GM18498 (cell line): Measurements from ENCODE around the gene NPHP1.
"Not testable (repeated sequence)": the region's sequence is repeated elsewhere in the genome, so short reads cannot be mapped to it uniquely, and the experiment has no call there.

Experiments used
- ATAC-seq: cut with Tn5 transposase; IDR thresholded peaks from one replicate; pipeline ENCODE4 v1.9.1; 2021; ENCODE audit warnings: mild to moderate bottlenecking, moderate library complexity; ENCODE audit not compliant: unreplicated experiment

The NPHP1 gene

DNA sequence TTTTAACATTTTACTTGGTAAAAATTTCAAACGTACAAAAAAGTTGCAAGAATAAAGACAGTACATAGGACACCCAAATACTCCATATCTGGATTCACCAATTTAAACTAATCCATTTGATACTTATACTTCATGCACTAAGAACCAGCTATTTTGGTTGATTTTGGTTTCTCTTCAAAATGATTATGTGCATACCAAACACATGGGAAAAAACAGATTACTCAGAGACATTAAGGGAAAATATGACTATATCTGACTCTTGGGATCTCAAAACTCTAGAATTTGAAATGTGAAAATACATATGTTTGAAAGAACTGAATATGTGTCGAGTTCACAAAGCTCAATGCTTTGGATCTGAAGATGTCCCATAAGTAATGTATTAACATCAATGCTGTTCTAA, 73.6 kb downstream of the NPHP1 start:
- no peak for ATAC-seq

DNA sequence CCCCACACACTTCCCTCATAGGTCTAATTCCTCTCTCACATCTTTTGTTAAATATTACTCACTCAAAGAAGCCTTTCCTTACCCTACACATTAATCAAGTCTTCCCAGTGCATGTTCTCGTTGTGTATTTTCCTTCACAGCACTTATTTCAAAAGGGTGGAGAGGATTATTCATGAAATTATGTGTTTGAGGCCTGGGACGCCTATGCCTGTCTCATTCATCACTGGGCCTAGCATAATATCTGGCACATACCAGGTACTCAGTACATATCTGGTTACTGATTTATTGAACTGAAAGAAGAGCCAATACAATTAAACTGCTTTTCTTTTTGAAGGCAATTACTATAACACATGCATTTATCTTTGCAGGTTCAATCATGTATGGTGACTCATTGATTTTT, 74.1 kb downstream of the NPHP1 start:
- ATAC-seq: no peak

DNA sequence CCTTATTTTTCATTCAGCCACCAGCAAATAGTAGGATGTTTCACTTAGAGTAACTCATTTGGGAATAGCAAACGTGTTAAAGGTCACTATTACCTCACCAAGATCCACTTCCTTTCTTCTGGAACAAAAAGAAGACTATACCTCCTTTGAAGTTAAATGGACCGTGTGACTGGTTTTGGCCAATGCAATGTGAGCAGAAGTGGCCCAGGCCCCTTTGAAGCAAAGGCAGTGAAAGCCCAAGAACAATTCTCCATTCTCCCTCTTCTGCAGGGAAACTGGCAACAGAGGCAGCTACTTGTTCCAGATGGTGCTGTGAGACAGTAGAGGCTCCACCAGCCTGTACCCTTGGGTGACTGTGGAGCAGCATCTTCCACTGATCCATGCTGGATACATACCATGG, 77.9 kb downstream of the NPHP1 start:
- no peak for ATAC-seq

DNA sequence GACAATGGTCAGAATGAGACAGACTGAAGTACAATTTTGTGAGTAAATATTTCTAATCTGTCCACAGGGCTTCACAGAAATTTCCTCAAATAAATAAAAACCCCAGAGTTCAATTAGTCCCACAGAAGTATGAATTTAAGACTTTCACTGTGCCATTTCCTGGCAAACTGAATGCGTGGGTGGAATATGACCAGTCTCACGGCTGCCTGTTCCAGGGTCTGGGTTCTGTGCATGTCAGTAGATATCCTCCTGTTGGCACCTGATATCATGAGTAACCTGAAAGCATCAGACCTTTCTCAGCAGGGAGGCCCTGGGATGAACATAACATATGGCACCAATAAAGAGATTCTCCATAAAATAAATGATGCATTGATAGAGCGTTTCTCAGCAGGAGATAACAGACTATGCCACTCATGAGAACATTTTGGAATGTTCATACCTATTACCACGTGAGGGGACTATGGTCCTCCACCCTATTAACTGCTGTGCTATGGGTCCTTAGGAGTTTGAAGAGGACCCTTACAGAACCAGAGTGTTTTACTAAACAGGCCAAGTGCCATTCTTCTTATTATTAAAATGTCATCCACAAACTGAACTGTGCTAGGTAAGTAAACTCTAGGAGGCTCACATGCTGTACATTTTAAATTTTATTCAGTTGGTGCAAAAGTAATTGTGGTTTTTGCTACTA, 78.6 kb downstream of the NPHP1 start:
- no peak for ATAC-seq

DNA sequence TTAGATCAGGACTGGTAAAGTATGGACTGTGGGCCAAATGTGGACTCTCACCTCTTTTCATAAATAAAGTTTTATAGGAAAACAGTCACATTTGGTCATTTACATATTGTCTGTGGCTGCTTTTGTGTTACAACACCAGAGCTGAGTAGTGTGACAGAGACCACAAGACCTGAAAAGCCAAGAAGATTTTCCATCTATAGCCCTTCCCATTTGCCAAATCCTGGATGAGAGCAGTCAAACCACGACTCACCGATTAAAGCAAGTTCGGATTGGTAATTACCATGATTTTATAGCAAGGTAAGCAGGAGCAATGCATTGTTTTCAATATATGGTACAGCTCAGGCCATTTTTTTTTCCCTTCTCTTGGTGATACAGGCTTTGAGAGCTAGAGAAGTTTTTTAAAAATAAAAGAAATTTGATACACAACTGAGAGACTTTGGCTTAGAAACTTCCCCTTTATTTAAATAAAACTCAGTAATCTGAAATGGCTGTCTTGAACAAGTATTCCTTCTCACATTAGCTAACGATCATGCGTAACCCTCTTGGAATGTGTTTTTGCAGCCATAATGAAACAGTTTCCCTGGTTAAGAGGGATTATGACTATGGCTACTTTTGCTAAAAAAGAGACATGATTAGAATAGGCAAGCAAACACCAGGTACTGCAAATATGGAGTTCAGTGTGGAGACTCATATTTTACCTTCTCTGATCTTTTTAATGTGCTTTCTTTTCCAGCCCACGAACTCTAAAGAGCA, 79.7 kb downstream of the NPHP1 start:
- ATAC-seq: no peak

DNA sequence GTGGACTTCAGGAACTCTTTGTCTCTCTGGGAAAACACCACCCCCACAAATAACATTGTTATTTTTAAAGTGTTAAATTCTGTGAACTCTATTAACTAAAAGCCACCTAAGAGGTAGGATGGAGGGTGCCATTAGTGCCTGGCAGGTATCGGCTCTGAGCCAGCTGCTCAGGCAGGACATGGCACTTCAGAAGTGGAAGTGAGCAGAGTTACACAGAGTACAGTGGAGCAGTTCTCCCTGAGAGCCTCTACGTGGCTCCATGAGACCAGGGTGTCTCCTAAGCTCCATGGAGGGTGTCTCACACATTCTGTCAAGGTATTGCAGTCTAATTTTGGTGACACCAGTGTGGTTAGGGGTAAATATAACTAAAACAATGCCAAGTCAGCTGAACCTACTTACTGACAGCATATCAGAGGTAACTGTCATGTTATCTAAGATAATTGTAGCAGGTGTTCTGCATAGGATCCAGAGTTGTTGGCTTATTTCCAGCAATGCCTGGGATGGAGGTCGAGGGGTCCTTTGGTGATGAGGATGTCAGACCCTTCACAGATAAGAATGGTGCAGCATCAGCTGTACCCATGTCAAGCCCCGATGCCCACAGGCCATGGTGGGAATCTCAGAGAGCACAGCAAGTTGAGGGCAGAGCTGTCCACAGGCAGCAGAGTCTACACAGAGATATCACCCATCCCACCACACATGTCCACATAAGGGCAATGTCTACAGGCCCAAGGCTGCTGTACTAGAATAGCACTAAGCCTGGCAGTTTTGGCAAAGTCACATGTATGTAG, 80.6 kb downstream of the NPHP1 start:
- ATAC-seq: no peak

DNA sequence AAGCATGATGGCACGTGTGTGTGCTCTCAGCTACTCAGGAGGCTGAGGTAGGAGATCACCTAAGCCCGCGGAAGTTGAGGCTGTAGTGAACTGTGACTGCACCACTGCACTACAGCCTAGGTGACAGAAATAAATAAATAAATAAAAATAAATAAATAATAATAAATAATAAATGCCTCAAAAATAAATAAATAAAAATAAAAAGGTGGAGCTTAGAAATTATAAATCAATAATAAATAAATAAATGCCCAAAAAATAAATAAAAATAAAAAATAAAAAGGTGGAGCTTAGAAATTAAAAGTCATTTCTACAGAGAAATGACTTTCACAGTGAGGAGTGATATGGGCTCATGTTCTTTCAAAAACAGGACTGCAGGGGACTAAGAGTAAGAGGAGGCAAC, 83.2 kb downstream of the NPHP1 start:
- no peak for ATAC-seq

DNA sequence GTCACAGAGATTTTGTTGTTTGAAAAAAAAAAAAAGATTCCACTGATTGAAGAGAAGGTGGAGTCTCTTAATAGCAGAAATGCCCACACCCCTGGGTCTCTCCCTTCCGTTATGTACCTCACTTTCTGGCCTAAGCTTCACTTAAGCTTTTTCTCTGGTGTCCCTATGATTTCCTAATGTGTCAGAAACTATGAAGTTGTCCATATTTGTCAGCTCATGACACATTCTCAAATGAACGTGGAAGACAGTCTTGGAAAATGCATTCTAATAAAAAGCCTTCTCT, 83.8 kb downstream of the NPHP1 start:
- no peak for ATAC-seq

DNA sequence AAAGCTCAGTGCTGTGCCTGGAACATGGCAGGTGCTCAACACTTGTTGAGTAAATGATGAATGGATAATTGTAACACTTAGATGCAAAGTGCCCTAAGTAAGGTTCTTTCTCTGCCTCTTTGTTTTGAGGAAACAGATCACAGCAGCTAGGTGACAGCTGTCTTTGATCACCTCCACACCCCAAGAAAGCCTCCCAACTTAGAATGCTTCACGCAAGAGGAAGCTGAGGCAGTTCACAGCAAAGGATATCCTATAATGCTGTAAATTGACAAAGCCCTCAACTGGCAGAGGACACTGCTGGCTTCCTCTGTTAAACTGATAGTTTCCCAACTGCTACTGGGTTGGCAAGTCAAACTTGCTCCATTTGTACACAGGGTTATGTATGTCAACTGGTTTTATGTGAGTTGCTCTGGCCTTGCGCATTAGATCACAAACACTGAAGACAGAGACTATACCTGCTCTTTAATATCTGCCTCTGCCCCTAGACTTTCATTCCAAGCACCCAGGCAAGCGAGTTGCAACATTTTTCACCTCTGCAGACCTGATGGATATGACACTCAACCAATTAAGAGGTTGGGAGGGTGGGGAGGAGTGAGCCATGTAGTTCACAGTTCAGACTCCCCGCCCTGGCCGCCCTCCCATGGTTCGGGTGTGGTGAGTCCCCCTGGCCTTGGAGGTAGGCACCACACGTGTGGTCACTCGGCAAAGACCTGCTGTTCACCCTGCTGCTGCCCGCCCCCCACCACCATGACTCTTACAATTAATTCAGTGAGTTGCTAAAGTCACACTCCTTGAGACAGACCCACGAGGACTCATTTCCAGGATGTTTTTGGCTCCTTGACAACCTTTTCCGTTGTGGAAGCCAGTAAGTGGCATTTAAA, 84.4 kb downstream of the NPHP1 start:
- no peak for ATAC-seq

DNA sequence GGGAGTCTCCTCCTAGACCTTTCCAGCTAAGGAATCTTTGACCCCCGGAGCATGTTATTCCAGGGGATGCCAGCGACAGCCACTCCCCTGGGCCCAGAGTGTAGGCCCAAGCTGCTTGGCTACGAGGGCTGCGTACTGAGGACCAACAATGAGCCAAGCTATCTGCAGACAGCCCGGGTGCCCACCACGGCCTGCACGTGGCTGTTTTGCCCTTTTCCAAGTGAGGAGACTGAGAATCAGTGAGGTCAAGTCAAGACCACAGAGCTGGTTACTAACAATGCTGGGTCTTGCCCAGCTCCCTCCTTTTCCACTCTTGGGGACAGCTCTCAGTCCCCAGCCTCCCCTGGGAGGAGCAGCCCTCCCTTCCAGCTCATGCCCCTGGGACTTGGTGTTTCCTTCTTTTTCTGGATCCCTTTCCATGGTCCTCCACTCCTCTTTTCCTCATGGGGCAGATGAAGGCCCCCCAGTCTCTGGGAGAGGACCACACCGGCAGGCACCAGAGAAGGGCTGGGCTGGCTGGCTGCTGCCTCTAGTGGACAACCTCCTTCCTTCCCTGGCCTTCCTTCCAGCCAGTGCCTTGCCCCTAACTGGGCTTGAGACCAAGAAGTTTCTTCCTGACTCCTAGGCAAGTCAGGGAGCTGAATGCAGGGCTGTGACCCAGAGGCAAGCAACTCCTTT, 88.6 kb downstream of the NPHP1 start:
- ATAC-seq: no peak

DNA sequence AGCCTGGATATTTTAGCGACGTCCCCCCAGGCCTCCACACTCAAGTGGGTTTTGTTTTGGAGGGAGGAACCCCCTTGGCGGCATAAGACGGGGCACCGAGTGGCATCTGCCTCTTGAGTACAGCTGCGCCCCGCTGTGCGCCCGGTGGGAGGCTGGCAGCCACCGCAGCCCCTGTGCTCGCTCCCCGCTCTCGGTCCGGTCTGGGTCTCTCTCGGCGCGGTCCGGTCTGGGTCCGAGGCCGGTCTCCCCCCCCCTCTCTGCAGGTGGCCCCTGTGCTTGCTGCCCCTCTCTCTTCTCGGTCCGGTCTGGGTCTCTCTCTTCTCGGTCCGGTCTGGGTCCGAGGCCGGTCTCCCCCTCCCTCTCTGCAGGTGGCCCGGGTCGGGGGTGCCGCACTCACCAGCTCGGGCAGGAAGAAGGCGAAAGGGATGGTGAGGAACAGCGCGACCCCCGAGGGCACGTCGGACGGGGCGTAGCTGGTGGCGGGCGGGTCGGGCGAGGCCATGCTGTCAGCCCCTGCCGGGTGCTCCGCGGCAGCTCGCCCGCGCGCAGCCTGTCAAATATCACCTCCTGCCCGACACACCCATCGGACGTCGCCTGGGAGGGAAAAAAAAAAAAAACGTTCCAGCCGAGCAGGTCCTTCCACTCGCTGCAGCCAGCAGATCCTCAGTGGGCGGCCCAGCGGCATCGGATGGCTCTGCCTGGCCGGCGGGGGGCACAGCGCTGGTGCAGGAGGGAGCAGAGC, 89.4 kb downstream of the NPHP1 start, which contains the start of gene MALL:
Gene MALL, minus strand, starts transcription at position 532 of the 742 bp plus-strand sequence. Its CDS starts 30 bp downstream, at position 502.
- no peak for ATAC-seq

DNA sequence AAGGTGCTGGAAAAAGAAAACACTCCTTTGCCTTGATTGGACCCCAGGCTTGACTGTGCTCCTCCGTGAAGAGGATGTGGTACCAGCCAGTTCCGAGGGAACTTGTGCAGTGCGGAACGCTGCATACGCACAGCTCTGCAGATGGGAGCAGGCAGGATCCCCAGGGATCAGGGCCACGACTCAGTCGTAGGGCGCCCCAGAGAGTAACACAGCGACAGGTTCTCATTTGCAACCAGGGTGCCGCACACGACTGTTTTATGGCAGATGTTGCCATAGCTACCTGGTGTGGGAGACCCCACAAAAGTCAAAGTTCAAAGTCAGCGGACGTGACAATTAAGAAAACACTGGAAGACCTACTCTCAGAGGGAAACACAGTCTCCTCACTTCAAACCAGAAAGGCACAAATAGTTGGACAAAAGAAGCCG, 90.0 kb downstream of the NPHP1 start:
- no peak for ATAC-seq

DNA sequence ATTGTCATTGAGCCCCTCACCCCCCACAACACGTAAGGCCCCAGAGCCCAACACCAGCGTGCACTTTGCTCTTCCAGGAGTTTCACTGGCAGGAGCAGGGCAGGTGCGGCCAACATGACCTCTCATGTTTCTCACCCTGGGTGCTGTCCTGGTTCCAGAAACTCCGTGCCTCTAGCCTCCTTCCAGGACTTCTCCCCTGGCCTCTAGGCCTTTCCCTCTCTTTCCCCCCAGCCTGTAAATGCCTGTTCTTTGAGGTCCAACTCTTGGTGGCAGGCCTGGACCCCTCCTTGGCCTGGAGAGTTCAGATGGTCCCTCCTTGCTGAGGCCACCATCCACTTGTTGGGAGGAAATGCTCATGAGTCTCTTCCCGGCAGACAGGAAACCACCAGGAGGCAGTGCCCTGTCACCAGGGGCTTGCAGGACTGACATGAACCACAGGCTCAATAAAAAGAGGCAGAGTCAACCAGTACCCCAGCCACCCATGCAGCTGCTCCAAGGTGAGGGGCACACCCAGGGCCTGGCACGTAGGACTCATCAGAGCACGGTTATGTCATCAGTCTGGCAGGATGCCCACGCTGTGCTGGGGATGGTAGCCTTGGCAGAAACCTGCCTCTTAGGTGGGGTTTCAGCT, 90.7 kb downstream of the NPHP1 start:
- ATAC-seq: no peak

DNA sequence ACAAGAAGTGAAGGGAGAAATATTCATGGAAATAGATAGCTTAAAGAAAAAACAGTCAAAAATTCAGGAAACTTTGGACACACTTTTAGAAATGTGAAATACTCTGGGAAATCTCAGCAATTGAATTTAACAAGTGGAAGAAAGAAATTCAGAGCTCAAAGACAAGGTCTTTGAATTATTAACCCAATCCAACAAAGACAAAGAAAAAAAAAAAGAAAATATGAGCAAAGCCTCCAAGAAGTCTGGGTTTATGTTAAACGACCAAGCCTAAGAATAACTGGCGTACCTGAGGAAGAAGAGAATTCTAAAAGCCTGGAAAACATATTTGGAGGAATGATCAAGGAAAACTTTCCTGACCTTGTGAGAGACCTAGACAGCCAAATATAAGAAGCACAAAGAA, 96.5 kb downstream of the NPHP1 start:
- not testable (repeated sequence) for ATAC-seq

DNA sequence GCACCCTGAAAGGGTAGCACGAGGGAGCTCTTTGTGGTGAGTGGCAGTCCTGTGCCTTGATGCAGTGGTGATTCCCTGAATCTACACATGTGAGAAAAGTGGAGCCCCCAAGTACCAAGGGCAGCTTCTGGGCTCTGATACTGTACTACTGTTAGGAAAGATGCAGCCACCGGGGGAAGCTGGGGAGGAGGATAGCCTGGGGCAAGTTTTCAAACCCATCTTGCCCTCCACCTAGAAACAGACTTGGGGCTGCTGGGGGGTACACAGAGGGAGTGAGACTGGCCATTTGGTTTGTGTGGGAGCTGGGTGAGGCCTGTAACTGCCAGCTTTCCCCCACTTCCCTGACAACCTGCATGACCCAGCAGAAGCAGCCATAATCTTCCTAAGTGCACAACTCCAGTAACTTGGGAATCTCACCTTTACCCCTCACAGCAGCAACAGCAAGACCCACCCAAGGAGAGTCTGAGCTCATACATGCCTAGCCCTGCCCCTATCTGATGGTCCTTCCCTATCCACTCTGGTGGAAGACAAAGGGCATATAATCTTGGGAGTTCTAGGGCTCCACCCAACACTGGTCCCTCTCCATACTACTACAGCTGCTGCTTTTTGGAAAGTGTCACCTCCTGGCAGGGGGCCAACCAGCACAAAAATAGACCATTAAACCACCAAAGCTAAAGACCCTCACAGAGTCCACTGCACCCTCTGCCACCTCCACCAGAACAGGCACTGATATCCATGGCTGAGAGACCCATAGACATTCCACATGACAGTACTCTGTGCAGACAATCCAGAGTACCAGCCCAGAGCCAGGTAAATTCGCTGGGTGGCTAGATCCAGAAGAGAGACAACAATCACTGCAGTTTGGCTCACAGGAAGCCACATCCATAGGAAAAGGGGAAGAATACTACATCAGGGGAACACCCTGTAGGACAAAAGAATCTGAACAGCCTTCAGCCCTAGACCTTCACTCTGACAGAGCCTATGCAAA, 97.4 kb downstream of the NPHP1 start:
- ATAC-seq: no peak

DNA sequence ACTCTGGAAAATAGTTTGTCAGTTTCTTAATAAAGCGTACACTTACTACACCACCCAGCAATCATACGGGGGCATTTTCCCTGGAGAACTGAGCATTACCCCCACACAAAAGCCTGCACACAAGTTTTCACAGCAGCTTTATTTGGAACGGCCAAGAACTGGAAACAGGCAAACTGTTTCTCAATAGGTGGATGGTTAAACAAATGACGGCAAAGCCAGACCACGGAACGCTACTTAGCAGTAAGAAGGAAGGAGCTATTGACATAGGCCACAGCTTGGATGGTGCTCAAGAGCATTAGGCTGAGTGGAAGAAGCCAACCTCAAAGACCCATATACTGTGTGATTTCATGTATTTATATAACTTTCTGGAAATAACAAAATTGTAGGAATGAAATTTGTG, 98.2 kb downstream of the NPHP1 start:
- ATAC-seq: no peak

DNA sequence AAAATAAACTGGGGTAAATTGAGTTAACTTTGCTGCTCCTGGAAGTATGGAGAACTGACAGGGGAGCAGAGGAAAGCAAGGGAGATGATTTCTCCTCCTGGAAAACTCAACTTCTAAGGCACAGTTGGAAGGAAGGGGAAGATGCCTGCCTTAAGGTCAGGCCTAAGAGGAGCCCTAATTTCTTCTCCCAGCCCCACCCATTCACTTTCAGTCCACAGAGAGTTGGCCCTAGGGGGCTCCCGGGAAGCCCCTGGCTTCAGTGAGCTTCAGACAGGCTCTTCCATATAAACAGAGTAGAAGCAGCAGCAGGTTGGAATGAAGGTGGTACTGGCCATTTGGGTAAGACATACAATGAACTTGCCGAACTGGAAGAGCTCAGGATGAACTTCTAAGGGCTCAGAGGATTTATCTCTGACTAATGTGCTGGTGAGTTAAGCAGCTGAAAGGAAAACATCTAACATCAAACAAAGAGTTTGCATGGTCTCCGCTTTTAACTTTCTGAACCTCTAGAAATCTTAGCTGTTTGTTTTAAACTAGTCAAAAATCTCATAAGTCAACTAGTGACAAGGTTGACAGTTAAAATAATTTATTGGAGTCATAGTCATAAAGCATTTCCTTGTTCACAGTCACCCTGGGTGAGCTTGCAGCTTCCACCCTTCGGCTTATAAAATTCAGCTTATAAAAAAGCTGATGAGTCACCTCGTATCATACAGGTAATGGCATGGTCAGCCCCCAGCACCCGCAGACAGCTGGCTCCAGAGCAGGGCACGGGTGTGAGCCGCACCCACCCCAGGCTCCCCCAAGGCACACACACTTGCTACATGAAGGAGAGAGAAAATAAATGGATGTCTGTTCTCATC, 99.0 kb downstream of the NPHP1 start:
- ATAC-seq: no peak
